ENCODE measurements around the gene MOB3B. TPM values are rescaled to one million over a fixed set of nuclear protein-coding genes. Genes with fewer than 3 reads are reported as not detected.

MOB3B gene
- total and polyA plus RNA-seq, 11 donors: 0.42 to 2.8 (median 1.8) TPM

DNA sequence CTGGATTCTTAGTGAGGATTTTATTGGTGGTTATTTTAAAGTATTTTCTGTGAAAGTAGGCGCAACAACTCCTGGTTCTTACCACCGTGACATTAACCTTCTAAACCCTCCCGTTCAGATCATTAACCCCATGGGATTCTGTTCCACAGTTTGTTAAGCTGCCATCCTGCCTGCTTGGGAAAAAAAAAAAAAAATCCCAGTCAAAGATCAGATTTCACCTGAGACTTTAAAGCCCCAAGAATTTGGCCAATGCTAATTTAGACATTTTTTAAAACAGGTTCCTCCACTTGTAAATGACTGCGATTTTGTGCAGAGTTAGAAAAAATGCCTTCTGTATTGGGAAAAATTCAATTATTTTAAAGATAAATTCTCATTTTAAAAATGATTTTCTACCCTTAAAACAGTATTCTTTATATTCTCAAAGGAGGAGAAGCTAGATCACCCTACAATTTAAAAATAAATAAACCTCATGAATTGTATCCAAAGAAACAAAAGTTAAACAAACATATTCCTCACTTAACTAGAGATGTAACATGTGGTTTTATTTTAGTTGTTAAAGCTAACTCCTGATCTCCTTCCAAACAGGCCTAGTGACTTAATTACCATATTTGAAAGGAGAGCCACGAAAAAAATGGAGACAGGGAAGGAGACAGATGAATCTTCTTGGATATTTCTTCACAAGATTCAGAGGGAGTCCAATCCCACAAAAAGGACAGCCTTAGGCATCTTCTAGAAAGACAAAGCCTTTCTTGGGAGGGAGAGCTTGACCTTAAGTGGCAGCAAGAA is 98.7 kb downstream of the MOB3B start:
- 77 to 79% (median 78%) methylated on average over 5 of the region's 5 CpGs for WGBS, 4 donors
- Histone ChIP-seq H3K36me3 (no peaks in the 10 kb centered on the region), H3K4me3 (no peak overlapping the region), H3K4me1 (peaks cover 0 to 48% (median 16%) of the 10 kb centered on the region in 12 donors), H3K27ac (peak overlapping the region in 2 of 12 donors; percentile 3 to 53), H3K27me3 (no peaks in the 10 kb centered on the region), H3K9me3 (no peaks in the 10 kb centered on the region)
- no peak for TF ChIP-seq POLR2A (IDR thresholded peaks at IDR 0.05)
- TF ChIP-seq, protein P1, sequence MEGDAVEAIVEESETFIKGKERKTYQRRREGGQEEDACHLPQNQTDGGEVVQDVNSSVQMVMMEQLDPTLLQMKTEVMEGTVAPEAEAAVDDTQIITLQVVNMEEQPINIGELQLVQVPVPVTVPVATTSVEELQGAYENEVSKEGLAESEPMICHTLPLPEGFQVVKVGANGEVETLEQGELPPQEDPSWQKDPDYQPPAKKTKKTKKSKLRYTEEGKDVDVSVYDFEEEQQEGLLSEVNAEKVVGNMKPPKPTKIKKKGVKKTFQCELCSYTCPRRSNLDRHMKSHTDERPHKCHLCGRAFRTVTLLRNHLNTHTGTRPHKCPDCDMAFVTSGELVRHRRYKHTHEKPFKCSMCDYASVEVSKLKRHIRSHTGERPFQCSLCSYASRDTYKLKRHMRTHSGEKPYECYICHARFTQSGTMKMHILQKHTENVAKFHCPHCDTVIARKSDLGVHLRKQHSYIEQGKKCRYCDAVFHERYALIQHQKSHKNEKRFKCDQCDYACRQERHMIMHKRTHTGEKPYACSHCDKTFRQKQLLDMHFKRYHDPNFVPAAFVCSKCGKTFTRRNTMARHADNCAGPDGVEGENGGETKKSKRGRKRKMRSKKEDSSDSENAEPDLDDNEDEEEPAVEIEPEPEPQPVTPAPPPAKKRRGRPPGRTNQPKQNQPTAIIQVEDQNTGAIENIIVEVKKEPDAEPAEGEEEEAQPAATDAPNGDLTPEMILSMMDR (IDR thresholded peaks at IDR 0.05): no peak
- ATAC-seq (no peak), DNase-seq (no peak)
- intact Hi-C loops (cut with DNase I): loop anchor here in 2 of 10 donors (5.0 to 10.0 kb wide), 2 partner anchors 84 to 94 kb away; partner anchors contain the start of genes IFNK (in 1 of the 2) and MOB3B (in 1 of the 2)

DNA sequence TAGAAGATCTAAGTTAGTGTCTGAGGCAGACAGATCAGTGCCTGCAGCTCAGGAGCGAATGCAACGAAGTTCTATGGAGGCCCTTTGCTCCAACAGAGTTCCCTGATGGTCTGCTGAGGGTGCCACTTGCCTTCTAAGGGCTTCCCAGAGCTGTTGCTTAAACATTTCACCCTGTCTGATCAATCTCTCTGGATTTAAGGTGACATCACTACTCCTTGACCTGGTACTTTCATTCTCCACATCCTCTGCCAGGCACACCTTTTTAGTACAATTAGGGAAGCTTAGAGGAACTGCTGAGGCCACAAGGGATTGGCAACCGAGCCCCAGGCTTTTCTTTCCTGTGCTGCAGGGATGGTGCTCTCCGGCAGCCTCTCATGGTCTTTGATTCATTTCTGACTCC is 99.7 kb downstream of the MOB3B start:
- no peak for DNase-seq
- WGBS, 4 donors: 73 to 97% (median 88%) methylated on average over 4 of the region's 4 CpGs
- no peaks in the 10 kb centered on the region for H3K36me3 ChIP-seq
- intact Hi-C loops (cut with DNase I): loop anchor here in 3 of 10 donors (5.0 to 10.0 kb wide), 3 partner anchors 37 to 95 kb away; partner anchors contain the start of genes IFNK (in 1 of the 3) and MOB3B (in 1 of the 3)
- no peak for ATAC-seq
- no peak overlapping the region for H3K4me3 ChIP-seq
- TF ChIP-seq, protein P1 (IDR thresholded peaks at IDR 0.05): no peak
- TF ChIP-seq POLR2A (IDR thresholded peaks at IDR 0.05): no peak
- H3K9me3 ChIP-seq: no peaks in the 10 kb centered on the region
- no peaks in the 10 kb centered on the region for H3K27me3 ChIP-seq
- no peak overlapping the region for H3K27ac ChIP-seq
- H3K4me1 ChIP-seq: peaks cover 0 to 48% (median 16%) of the 10 kb centered on the region in 12 donors

DNA sequence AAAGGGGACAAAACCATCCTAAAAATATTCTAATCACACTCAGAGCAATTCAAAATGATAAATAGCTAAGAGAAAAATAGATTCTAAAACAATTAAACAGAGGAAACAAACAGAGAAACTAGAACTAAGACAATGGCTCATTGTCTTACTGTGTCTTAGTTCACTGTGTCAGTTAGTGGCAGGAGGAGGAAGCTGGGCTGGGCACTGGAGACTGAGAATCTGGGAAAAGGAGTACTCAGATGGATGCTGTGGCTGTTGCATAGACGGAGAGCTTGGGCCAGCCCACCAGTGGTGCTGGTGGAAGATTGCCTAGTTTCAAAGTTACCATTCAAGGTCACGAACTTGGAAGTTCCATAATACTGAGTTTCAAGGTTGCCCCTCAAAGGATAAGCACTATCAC is 100.2 kb downstream of the MOB3B start:
- Histone ChIP-seq H3K36me3 (no peaks in the 10 kb centered on the region), H3K4me1 (peaks cover 0 to 45% (median 16%) of the 10 kb centered on the region in 12 donors), H3K4me3 (no peak overlapping the region), H3K9me3 (no peaks in the 10 kb centered on the region), H3K27ac (no peak overlapping the region), H3K27me3 (no peaks in the 10 kb centered on the region)
- 71 to 89% (median 87%) methylated on average over 2 of the region's 2 CpGs for WGBS, 4 donors
- ATAC-seq (no peak), DNase-seq (no peak)
- TF ChIP-seq, protein P1 (IDR thresholded peaks at IDR 0.05): no peak
- TF ChIP-seq POLR2A (IDR thresholded peaks at IDR 0.05): no peak
- intact Hi-C loops (cut with DNase I): loop anchor here in 1 of 10 donors (5.0 kb wide), 1 partner anchor 38 kb away; no protein-coding TSS in a partner anchor

DNA sequence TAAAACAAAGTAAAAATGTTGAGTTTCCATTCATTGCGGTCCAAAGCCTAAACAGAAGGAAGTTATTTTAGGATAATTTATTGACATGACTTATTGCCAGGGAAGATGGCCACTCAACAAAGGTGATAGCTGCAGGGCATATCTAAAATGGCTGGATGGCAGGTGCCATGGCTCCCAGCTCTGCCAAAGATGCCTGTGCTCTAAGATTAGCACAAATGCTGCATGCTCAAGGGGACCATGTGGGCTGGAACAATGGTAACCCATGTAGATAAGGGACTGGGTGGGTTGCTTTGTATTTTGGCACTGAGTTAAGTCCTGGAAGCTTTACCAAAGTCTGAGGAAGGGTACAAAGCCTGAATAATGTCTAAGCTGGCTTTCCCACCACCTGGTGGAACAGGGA is 101.1 kb downstream of the MOB3B start:
- DNase-seq (no peak), ATAC-seq (no peak)
- TF ChIP-seq POLR2A (IDR thresholded peaks at IDR 0.05): no peak
- TF ChIP-seq, protein P1 (IDR thresholded peaks at IDR 0.05): no peak
- 90 to 97% (median 93%) methylated on average over 1 of the region's 1 CpG for WGBS, 4 donors
- H3K36me3 ChIP-seq: no peaks in the 10 kb centered on the region
- H3K4me1 ChIP-seq: peaks cover 0 to 36% (median 12%) of the 10 kb centered on the region in 12 donors
- intact Hi-C loops (cut with DNase I): loop anchor here in 1 of 10 donors (5.0 kb wide), 1 partner anchor 39 kb away; no protein-coding TSS in a partner anchor
- no peaks in the 10 kb centered on the region for H3K9me3 ChIP-seq
- no peaks in the 10 kb centered on the region for H3K27me3 ChIP-seq
- no peak overlapping the region for H3K4me3 ChIP-seq
- no peak overlapping the region for H3K27ac ChIP-seq
